Activated CD8-positive, alpha-beta memory T cell treated with anti-CD3 and anti-CD28 coated beads for 48 hours (primary cell): Measurements from ENCODE around the gene DNAJC3.
A peak's percentile ranks its signal among the peaks of the same experiment; 100 is the strongest.

Experiments
- DNase-seq, 3 experiments: peaks; one replicate each; pipeline ENCODE4 v3.0.0-alpha.2; 2020; ENCODE audit warnings: low read depth in 2 of 3, low spot score in 2 of 3

The DNAJC3 gene

GRCh38 chr13:95834134-95834765 is 157.3 kb downstream of the DNAJC3 start:
- DNase-seq = peak; percentile 15 to 45 (median 24)

- no peak for DNase-seq
These were observed 165.0 kb downstream of the DNAJC3 start for GRCh38 chr13:95841894-95842293.

- no peak for DNase-seq
These were observed 166.0 kb downstream of the DNAJC3 start for GRCh38 chr13:95842898-95843297.
